Activated CD4-positive, alpha-beta T cell treated with anti-CD3 and anti-CD28 coated beads for 48 hours (primary cell): ENCODE measurements around the gene ZSCAN22.
"Not testable (repeated sequence)": the region's sequence is repeated elsewhere in the genome, so short reads cannot be mapped to it uniquely, and the experiment has no call there.

Experiments used
- DNase-seq: peaks from one replicate; pipeline ENCODE4 v3.0.0-alpha.2; 2020

ZSCAN22 gene

GRCh38 chr19:58352760-58353671, 26.2 kb downstream of the ZSCAN22 start, which contains the start of gene A1BG:
A1BG (minus strand) TSS chr19:58353492; CDS start chr19:58353437, 55 bp downstream.
- no peak for DNase-seq

GRCh38 chr19:58353717-58354477, 27.1 kb downstream of the ZSCAN22 start:
- no peak for DNase-seq

GRCh38 chr19:58354478-58355030, 27.8 kb downstream of the ZSCAN22 start:
- no peak for DNase-seq

GRCh38 chr19:58355215-58355796, 28.5 kb downstream of the ZSCAN22 start:
- DNase-seq = no peak

GRCh38 chr19:58355908-58356765, 29.3 kb downstream of the ZSCAN22 start:
- DNase-seq = peak; percentile 48

- DNase-seq = no peak
Observed at GRCh38 chr19:58356766-58357480, 30.1 kb downstream of the ZSCAN22 start.

GRCh38 chr19:58357481-58358145, 30.8 kb downstream of the ZSCAN22 start:
- DNase-seq = no peak

GRCh38 chr19:58361900-58362271, 35.1 kb downstream of the ZSCAN22 start:
- peak; percentile 74 for DNase-seq

- peak; percentile 98 for DNase-seq
Observed at GRCh38 chr19:58362272-58362994, 35.6 kb downstream of the ZSCAN22 start, which contains the start of gene ZNF497. ZNF497 (minus strand) TSS chr19:58362751; CDS start chr19:58357635, 5,116 bp downstream.

GRCh38 chr19:58364146-58364545, 37.4 kb downstream of the ZSCAN22 start:
- no peak for DNase-seq

- no peak for DNase-seq
Observed at GRCh38 chr19:58366585-58367430, 40.0 kb downstream of the ZSCAN22 start.

- no peak for DNase-seq
Observed at GRCh38 chr19:58367698-58368454, 41.1 kb downstream of the ZSCAN22 start.

GRCh38 chr19:58368561-58369360, 42.0 kb downstream of the ZSCAN22 start:
- no peak for DNase-seq

- no peak for DNase-seq
Observed at GRCh38 chr19:58372311-58373133, 45.7 kb downstream of the ZSCAN22 start.

- no peak for DNase-seq
Observed at GRCh38 chr19:58374200-58374599, 47.4 kb downstream of the ZSCAN22 start.

- not testable (repeated sequence) for DNase-seq
Observed at GRCh38 chr19:58376724-58377123, 49.9 kb downstream of the ZSCAN22 start.
